Gastroesophageal sphincter (tissue), 4 donors: Measurements from ENCODE around the gene PRDM5. TPM values are rescaled to one million over a fixed set of nuclear protein-coding genes. Genes with fewer than 3 reads are reported as not detected.

ENCODE experiments used
- ATAC-seq: fragments of 150-250 bp; one replicate; pipeline ENCODE4 v1.9.1; 2016; ENCODE audit warnings: mild to moderate bottlenecking, moderate library complexity
- H3K27ac ChIP-seq, 4 donors: fragments of 200-600 bp; sonication (generic) in 3 of 4; 1 replicate in 3 of 4; 2 replicates in 1 of 4; pipeline ENCODE4 v1.5.1; 2016 to 2019
- H3K27me3 ChIP-seq: fragments of 200-600 bp; sonication (generic); one replicate; pipeline ENCODE4 v1.5.1; 2019
- H3K36me3 ChIP-seq, 2 donors: fragments of 200-600 bp; sonication (generic); one replicate each; pipeline ENCODE4 v1.5.1; 2019; ENCODE audit warnings: control low read depth in 1 of 2
- H3K4me1 ChIP-seq, 3 donors: fragments of 200-600 bp; sonication (generic); 1 replicate in 2 of 3; 2 replicates in 1 of 3; pipeline ENCODE4 v1.5.1; 2016 to 2019; ENCODE audit warnings: control low read depth in 2 of 3
- H3K4me3 ChIP-seq, 2 donors: fragments of 200-600 bp; sonication (generic); one replicate each; pipeline ENCODE4 v1.5.1; 2019; ENCODE audit warnings: mild to moderate bottlenecking in 1 of 2, moderate library complexity in 1 of 2
- H3K9me3 ChIP-seq, 3 donors: fragments of 200-600 bp; sonication (generic); one replicate each; pipeline ENCODE4 v1.5.1; 2017 to 2019; ENCODE audit warnings: control low read depth in 2 of 3
- EP300 ChIP-seq: sonication (generic); formaldehyde crosslinking; IDR thresholded peaks from one replicate; pipeline ENCODE4 v1.6.1; 2017; ENCODE audit warnings: antibody characterized with exemption, mild to moderate bottlenecking
- POLR2A ChIP-seq, 2 donors: fragments of 450-650 bp; IDR thresholded peaks; one replicate each; pipeline ENCODE4 v1.6.1; 2017; ENCODE audit warnings: antibody characterized with exemption in 2 of 2, mild to moderate bottlenecking in 2 of 2, moderate library complexity in 1 of 2
- POLR2AphosphoS5 ChIP-seq: sonication (generic); formaldehyde crosslinking; IDR thresholded peaks from one replicate; pipeline ENCODE4 v1.6.1; 2017; ENCODE audit warnings: antibody characterized with exemption
- WGBS, 2 donors: methylation state at CpG; one replicate each; pipeline ENCODE4 v1.1.5; 2018; ENCODE audit warnings: low coverage in 1 of 2; 5-methylcytosine and 5-hydroxymethylcytosine counted together
- total RNA-seq, 4 donors: library from RNA; depleted of rRNA; stranded (reverse); fragments of >200 nt; gene quantifications; one replicate each; pipeline ENCODE4 v1.1.0, GENCODE V29; 2016
- TF ChIP-seq, protein P1 (sequence below), 4 experiments: fragments of 200-600 bp in 2 of 4; fragments of 450-650 bp in 2 of 4; sonication (generic) in 1 of 4; IDR thresholded peaks; one replicate each; pipeline ENCODE4 v1.5.1; 2017 to 2019; ENCODE audit warnings: antibody characterized with exemption in 4 of 4, mild to moderate bottlenecking in 2 of 4, moderate library complexity in 2 of 4

The PRDM5 gene
- total RNA-seq, 4 donors from 2014 or later, result 10.6 to 33.9 (median 18.9) TPM

DNA sequence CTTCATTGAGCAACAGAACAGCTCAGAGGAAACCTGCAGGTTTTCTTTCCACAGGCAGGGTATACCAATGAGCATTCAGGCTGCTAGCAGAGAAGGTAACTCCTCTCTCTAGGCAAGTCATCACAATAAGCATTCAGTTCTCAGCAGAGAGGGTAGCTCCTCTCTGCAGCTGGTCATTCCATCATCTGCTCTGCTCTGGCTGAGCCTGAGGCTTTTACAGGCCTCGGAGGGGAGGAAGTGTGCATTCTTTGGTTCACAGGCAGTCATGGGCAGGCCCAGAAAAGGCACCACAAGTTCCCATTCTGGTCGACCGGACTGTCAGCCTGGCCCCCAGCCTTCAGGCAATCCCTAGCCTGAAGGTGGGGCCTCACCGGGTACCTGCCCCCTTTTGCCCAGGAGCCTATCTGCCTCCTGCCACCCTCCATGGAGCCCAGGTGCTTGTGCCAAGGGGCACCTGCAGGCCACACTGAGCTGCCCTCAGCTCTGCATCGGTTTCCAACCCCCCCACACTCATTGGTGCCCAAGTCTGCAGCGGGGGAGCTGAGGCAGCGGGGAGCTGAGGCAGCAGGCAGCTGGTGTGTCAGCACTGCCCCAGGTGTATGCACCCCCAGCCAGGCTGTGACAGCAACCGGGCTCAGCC lies 83.1 kb downstream of the PRDM5 start:
- Histone ChIP-seq H3K4me3 (no peak overlapping the region), H3K27ac (no peak overlapping the region), H3K27me3 (no peaks in the 10 kb centered on the region), H3K36me3 (peaks cover 0 to 22% of the 10 kb centered on the region in 2 donors), H3K4me1 (no peaks in the 10 kb centered on the region), H3K9me3 (peaks cover 0 to 4% (median 0%) of the 10 kb centered on the region in 3 donors)
- no peak for ATAC-seq
- WGBS, 2 donors, result no CpG with 5 or more reads among the region's 8 CpGs
- TF ChIP-seq POLR2A (IDR thresholded peaks at IDR 0.05) (no peak), EP300 (no peak), POLR2AphosphoS5 (no peak)
- TF ChIP-seq, protein P1, sequence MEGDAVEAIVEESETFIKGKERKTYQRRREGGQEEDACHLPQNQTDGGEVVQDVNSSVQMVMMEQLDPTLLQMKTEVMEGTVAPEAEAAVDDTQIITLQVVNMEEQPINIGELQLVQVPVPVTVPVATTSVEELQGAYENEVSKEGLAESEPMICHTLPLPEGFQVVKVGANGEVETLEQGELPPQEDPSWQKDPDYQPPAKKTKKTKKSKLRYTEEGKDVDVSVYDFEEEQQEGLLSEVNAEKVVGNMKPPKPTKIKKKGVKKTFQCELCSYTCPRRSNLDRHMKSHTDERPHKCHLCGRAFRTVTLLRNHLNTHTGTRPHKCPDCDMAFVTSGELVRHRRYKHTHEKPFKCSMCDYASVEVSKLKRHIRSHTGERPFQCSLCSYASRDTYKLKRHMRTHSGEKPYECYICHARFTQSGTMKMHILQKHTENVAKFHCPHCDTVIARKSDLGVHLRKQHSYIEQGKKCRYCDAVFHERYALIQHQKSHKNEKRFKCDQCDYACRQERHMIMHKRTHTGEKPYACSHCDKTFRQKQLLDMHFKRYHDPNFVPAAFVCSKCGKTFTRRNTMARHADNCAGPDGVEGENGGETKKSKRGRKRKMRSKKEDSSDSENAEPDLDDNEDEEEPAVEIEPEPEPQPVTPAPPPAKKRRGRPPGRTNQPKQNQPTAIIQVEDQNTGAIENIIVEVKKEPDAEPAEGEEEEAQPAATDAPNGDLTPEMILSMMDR (IDR thresholded peaks at IDR 0.05), result no peak

DNA sequence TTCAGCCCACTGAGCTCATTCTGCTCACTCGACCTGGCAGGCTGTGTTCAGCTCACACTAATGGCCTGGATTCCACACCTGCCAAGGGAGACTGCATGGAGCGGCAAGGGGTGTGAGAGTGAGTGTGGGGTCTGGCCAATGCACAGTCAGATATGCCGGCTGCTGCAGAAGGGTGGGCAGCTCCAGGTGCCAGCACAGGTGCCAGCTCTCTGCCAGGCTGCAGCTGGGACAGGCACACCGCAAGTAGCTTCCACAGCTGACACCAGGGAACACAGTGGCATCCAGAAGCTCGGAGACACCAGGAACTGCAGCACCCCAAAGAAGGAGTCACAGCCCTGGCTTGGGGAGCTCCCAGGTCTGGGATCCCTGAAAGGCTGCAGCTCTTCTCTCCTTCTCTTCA lies 83.7 kb downstream of the PRDM5 start:
- Histone ChIP-seq H3K27ac (no peak overlapping the region), H3K27me3 (no peaks in the 10 kb centered on the region), H3K4me1 (no peaks in the 10 kb centered on the region), H3K36me3 (peaks cover 0 to 25% of the 10 kb centered on the region in 2 donors), H3K4me3 (no peak overlapping the region), H3K9me3 (peaks cover 0 to 9% (median 0%) of the 10 kb centered on the region in 3 donors)
- 90 to 100% methylated on average over 2 of the region's 5 CpGs for WGBS, 2 donors
- TF ChIP-seq POLR2AphosphoS5 (no peak), EP300 (no peak), POLR2A (IDR thresholded peaks at IDR 0.05) (no peak)
- TF ChIP-seq, protein P1 (IDR thresholded peaks at IDR 0.05), result no peak
- no peak for ATAC-seq

DNA sequence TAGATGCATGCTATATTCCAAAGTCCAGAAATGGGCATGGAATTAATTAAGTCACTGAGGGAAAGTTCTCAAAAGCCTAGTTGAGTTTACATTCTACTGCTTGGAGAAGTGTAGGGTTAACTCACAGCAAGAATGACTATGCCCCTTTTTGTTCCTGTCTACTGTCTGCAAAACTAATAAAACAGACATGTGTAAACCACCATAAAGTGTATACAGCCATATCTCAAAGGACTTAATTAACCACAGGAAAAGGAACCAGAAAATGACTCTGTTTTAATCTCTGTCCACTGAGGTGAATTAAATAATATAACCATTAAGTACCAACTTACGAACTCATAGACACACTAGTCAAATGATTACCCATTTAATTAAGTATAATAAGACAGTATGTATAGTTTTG lies 84.9 kb downstream of the PRDM5 start:
- TF ChIP-seq POLR2A (IDR thresholded peaks at IDR 0.05) (no peak), POLR2AphosphoS5 (no peak), EP300 (no peak)
- TF ChIP-seq, protein P1 (IDR thresholded peaks at IDR 0.05), result no peak
- Histone ChIP-seq H3K27me3 (no peaks in the 10 kb centered on the region), H3K36me3 (peaks cover 0 to 25% of the 10 kb centered on the region in 2 donors), H3K4me3 (no peak overlapping the region), H3K27ac (no peak overlapping the region), H3K4me1 (no peaks in the 10 kb centered on the region), H3K9me3 (peaks cover 0 to 9% (median 0%) of the 10 kb centered on the region in 3 donors)
- ATAC-seq, result no peak
- 93 to 100% methylated on average over 1 of the region's 1 CpG for WGBS, 2 donors

DNA sequence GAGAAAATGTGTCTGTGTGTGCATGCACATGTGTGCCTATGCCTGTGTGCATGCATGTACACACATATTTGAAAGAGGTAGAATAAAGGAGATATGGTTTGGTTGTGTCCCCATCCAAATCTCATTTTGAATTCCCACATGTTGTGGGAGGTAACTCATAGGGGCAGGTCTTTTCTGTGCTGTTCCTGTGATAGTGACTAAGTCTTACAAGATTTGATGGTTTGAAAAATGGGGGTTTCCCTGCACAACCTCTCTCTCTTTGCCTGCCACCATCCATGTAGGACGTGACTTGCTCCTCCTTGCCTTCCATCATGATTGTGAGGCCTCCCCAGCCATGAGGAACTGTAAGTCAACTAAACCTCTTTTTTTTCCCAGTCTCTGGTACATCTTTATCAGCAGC lies 87.2 kb downstream of the PRDM5 start:
- Histone ChIP-seq H3K4me3 (no peak overlapping the region), H3K27me3 (no peaks in the 10 kb centered on the region), H3K9me3 (peaks cover 0 to 9% (median 0%) of the 10 kb centered on the region in 3 donors), H3K4me1 (no peaks in the 10 kb centered on the region), H3K36me3 (peaks cover 0 to 25% of the 10 kb centered on the region in 2 donors), H3K27ac (no peak overlapping the region)
- WGBS, 2 donors, result 86% methylated on average over 1 of the region's 1 CpG; no CpG with 5 or more reads in 1 of the 2 donors
- TF ChIP-seq POLR2AphosphoS5, result no peak
- TF ChIP-seq POLR2A (IDR thresholded peaks at IDR 0.05), result no peak
- no peak for TF ChIP-seq EP300
- TF ChIP-seq, protein P1 (IDR thresholded peaks at IDR 0.05), result no peak
- ATAC-seq, result no peak

DNA sequence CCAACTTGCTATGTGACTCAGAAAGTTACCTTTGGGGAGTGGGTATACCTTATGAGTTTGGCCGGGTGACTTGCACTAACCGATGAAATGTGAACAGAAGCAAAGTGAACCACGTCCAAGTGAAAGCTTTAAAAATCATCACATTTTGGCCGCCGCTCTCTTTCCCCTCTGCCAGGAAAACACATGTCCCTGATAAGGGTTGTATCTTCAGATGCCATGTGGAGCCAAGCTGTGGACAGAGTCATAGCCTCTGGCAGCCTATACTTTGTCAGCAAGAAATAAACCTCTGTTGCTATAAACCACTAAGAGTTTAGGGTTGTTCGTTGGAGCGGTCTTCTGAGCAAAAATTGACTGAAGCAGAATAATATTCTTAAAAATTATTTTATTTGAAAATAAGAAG lies 92.3 kb downstream of the PRDM5 start:
- H3K36me3 ChIP-seq, result peaks cover 0 to 7% of the 10 kb centered on the region in 2 donors
- no peaks in the 10 kb centered on the region for H3K4me1 ChIP-seq
- H3K4me3 ChIP-seq, result no peak overlapping the region
- 45 to 59% methylated on average over 6 to 7 of the region's 7 CpGs for WGBS, 2 donors
- TF ChIP-seq EP300 (no peak), POLR2A (IDR thresholded peaks at IDR 0.05) (no peak), POLR2AphosphoS5 (no peak)
- TF ChIP-seq, protein P1 (IDR thresholded peaks at IDR 0.05), result no peak
- no peaks in the 10 kb centered on the region for H3K27me3 ChIP-seq
- H3K9me3 ChIP-seq, result peaks cover 0 to 9% (median 0%) of the 10 kb centered on the region in 3 donors
- no peak for ATAC-seq
- no peak overlapping the region for H3K27ac ChIP-seq
